Bronchus fibroblast of lung (primary cell): ENCODE data around the gene TMEM47. TPM values are rescaled to one million over a fixed set of nuclear protein-coding genes. Genes with fewer than 3 reads are reported as not detected.

Experiments
- total RNA-seq: library from RNA; depleted of rRNA; stranded (reverse); fragments of >200 nt; gene quantifications from 2 replicates; pipeline ENCODE4 v1.2.3, GENCODE V29; 2015

The TMEM47 gene
- 21.9 and 25.7 TPM in 2 replicates for total RNA-seq

GRCh38 chrX:34656842-34657725 is at the start of gene TMEM47:
Gene TMEM47, minus strand, starts transcription at chrX:34657285. Its CDS starts 256 bp downstream, at chrX:34657029.

